Stimulated activated effector memory CD8-positive, alpha-beta T cell treated with anti-CD3 and anti-CD28 coated beads, Interleukin-12 subunit alpha, Interleukin-12 subunit beta, amount 100 ng/mL, for 72 hours (primary cell): ENCODE data around the gene TTLL6.
A peak's percentile ranks its signal among the peaks of the same experiment; 100 is the strongest.
"Not testable (repeated sequence)": the region's sequence is repeated elsewhere in the genome, so short reads cannot be mapped to it uniquely, and the experiment has no call there.

Source experiments
- ATAC-seq: fragments of 150-1000 bp; cut with Tn5 transposase; 2 replicates; pipeline ENCODE4 v1.10.0; 2021
- DNase-seq, 2 donors: peaks; one replicate each; pipeline ENCODE4 v3.0.0; 2021 to 2022; ENCODE audit warnings: low spot score in 2 of 2
- H3K27ac Mint-ChIP-seq: one replicate; pipeline ENCODE4 v1.8.0; 2022; ENCODE audit warnings: mild to moderate bottlenecking, mixed read lengths
- H3K36me3 Mint-ChIP-seq: one replicate; pipeline ENCODE4 v1.8.0; 2022; ENCODE audit warnings: mild to moderate bottlenecking, mixed read lengths
- H3K4me1 Mint-ChIP-seq: one replicate; pipeline ENCODE4 v1.8.0; 2022; ENCODE audit warnings: mixed read lengths
- H3K4me3 Mint-ChIP-seq: one replicate; pipeline ENCODE4 v1.8.0; 2022; ENCODE audit warnings: mild to moderate bottlenecking, mixed read lengths
- H3K9me3 Mint-ChIP-seq: one replicate; pipeline ENCODE4 v1.8.0; 2022; ENCODE audit warnings: mixed read lengths

The TTLL6 gene

GRCh38 chr17:48830840-48831548 is 14.0 kb upstream of the TTLL6 start, which contains the start of gene CALCOCO2:
TSS of gene CALCOCO2 (plus strand) at chr17:48831035. CDS start at chr17:48841708, 10,673 bp downstream.
- H3K9me3 Mint-ChIP-seq: no peaks in the 10 kb centered on the region
- H3K27ac Mint-ChIP-seq: peak within 1 kb of the TSS; percentile 93
- DNase-seq (peak; percentile 82 to 93), ATAC-seq (peak; percentile 88)
- H3K4me3 Mint-ChIP-seq: peak within 1 kb of the TSS; percentile 91
- H3K36me3 Mint-ChIP-seq: no peaks in the 10 kb centered on the region
- peaks cover 38% of the 10 kb centered on the region for H3K4me1 Mint-ChIP-seq

- Mint-ChIP-seq H3K4me1 (no peaks in the 10 kb centered on the region), H3K36me3 (no peaks in the 10 kb centered on the region), H3K4me3 (no peak overlapping the region), H3K27ac (no peak overlapping the region), H3K9me3 (no peaks in the 10 kb centered on the region)
- no peak for ATAC-seq
- DNase-seq: no peak
Measured at GRCh38 chr17:48825446-48826381, 8.7 kb upstream of the TTLL6 start.

GRCh38 chr17:48820936-48821335 is 3.9 kb upstream of the TTLL6 start:
- H3K27ac Mint-ChIP-seq, H3K9me3 Mint-ChIP-seq, ATAC-seq, H3K4me3 Mint-ChIP-seq, H3K36me3 Mint-ChIP-seq, DNase-seq: not testable (repeated sequence)
- peaks cover 10% of the 10 kb centered on the region for H3K4me1 Mint-ChIP-seq

DNA sequence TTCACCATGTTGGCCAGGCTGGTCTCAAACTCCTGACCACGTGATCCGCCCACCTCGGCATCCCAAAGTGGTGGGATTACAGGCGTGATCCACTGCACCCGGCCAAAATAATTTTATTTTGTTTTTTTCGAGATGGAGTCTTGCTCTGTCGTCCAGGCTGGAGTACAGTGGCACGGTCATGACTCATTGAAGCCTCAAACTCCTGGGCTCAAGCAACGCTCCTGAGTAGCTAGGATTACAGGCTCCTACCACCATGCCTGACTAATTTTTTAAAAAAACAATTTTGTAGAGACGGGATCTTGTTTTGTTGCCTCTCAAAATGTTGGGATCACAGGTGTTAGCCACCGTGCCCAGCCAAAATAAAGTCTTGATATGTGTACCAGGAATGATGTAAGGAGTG is 2.4 kb upstream of the TTLL6 start:
- ATAC-seq: no peak
- peaks cover 7% of the 10 kb centered on the region for H3K36me3 Mint-ChIP-seq
- no peaks in the 10 kb centered on the region for H3K9me3 Mint-ChIP-seq
- H3K4me3 Mint-ChIP-seq: no peak overlapping the region
- no peak for DNase-seq
- peaks cover 10% of the 10 kb centered on the region for H3K4me1 Mint-ChIP-seq
- no peak overlapping the region for H3K27ac Mint-ChIP-seq

DNA sequence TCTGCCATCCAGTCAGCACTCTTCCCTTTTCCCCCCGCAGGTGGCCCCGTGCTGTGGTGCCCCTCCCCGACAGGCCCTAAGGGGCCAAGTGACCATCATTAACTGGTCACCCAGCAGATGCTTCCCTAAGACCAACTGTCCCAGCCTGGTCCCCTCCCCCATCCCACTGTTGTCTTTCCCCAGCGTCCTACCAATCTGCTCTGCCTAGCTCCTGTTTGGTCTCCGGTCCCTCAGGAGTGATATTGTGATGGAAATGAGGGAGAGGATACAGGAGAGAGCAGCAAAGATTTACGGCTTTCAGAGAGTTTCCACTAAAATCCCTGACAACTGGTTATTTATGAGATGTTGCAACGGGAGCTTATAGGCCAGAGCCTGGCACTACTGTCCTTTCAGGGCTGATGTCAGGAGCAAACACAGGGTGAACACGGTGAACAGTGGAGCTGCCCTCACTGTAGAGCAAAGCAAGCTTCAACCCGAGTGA is 1.4 kb upstream of the TTLL6 start:
- Mint-ChIP-seq H3K36me3 (peaks cover 7% of the 10 kb centered on the region), H3K27ac (no peak overlapping the region), H3K4me1 (peaks cover 10% of the 10 kb centered on the region), H3K9me3 (no peaks in the 10 kb centered on the region), H3K4me3 (no peak overlapping the region)
- ATAC-seq (no peak), DNase-seq (no peak)

DNA sequence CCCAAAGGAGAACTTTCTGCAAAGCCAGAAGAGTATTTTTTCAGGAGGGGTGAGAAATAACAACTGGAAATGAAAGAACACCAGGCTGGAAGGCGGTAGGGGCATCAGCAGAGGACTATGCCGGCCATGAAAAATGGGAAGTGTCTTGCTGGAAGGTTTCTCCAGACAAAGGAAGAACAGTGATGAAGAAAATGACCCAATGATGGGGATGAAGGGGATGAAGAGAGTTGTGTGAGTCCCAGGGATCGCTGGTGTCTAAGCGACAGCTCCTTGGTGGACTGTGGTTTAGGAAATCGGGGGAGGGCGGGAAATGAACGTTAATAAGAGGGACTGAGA is 623 bp downstream of the TTLL6 start:
- no peaks in the 10 kb centered on the region for H3K9me3 Mint-ChIP-seq
- DNase-seq (no peak), ATAC-seq (no peak)
- peaks cover 10% of the 10 kb centered on the region for H3K4me1 Mint-ChIP-seq
- peaks cover 7% of the 10 kb centered on the region for H3K36me3 Mint-ChIP-seq
- H3K4me3 Mint-ChIP-seq: peak overlapping the region; percentile 64
- no peak overlapping the region for H3K27ac Mint-ChIP-seq

- DNase-seq (no peak), ATAC-seq (no peak)
- peaks cover 7% of the 10 kb centered on the region for H3K36me3 Mint-ChIP-seq
- H3K27ac Mint-ChIP-seq: no peak overlapping the region
- no peaks in the 10 kb centered on the region for H3K9me3 Mint-ChIP-seq
- H3K4me3 Mint-ChIP-seq: no peak overlapping the region
- H3K4me1 Mint-ChIP-seq: peaks cover 10% of the 10 kb centered on the region
Measured at GRCh38 chr17:48815311-48815710, 1.7 kb downstream of the TTLL6 start.

GRCh38 chr17:48814504-48814903 is 2.5 kb downstream of the TTLL6 start:
- peak; percentile 63 for ATAC-seq
- no peak overlapping the region for H3K27ac Mint-ChIP-seq
- H3K9me3 Mint-ChIP-seq: no peaks in the 10 kb centered on the region
- peaks cover 7% of the 10 kb centered on the region for H3K36me3 Mint-ChIP-seq
- peak; percentile 41 to 66 for DNase-seq
- H3K4me1 Mint-ChIP-seq: peaks cover 10% of the 10 kb centered on the region
- no peak overlapping the region for H3K4me3 Mint-ChIP-seq

DNA sequence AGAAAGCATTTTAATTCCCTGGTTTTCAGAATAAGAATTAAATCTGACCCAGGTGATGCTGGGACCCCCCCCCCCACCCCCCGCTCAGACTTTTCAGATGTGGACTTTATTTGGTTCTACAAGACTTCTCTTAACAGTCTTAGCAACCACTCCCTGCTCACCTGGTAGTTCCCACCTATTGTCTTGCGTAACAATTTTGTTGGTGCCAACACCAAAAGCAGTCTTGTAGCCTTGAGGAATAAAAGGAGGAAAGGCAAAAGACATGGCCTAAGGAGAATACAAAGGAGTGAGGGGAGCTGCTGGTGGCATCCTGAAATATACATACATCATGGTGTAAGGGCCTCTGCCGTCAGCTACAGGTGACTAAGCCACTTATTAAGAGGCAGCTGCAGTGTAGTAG is 5.0 kb downstream of the TTLL6 start:
- ATAC-seq: no peak

DNA sequence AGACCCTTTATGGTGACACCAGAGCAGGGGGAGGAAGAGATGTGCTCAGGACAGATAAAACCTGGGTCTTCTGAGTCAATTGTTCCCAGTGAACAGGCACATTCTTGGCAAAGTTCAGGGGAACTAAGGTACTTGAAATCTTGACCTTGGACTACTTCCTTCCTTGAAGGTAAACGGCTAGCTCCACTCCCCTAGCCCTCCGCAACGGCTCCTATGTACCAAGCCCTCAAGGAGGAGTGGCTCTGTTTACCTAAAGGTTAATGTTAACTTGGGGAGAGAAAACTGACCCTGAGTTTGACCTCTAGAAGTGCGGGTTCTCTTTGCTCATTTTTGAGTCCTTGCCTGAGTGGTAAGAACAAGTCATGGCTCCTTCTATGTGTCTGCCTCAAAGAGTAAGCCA is 7.8 kb downstream of the TTLL6 start:
- no peak for ATAC-seq
- H3K4me1 Mint-ChIP-seq: no peaks in the 10 kb centered on the region
- no peak overlapping the region for H3K27ac Mint-ChIP-seq
- no peak overlapping the region for H3K4me3 Mint-ChIP-seq
- no peaks in the 10 kb centered on the region for H3K9me3 Mint-ChIP-seq
- no peaks in the 10 kb centered on the region for H3K36me3 Mint-ChIP-seq
- no peak for DNase-seq

More for the DNA sequence above, 5.0 kb downstream of the TTLL6 start:
- H3K36me3 Mint-ChIP-seq: no peaks in the 10 kb centered on the region
- H3K4me1 Mint-ChIP-seq: peaks cover 9% of the 10 kb centered on the region
- H3K9me3 Mint-ChIP-seq: no peaks in the 10 kb centered on the region
- DNase-seq: no peak
- H3K4me3 Mint-ChIP-seq: no peak overlapping the region
- H3K27ac Mint-ChIP-seq: no peak overlapping the region

DNA sequence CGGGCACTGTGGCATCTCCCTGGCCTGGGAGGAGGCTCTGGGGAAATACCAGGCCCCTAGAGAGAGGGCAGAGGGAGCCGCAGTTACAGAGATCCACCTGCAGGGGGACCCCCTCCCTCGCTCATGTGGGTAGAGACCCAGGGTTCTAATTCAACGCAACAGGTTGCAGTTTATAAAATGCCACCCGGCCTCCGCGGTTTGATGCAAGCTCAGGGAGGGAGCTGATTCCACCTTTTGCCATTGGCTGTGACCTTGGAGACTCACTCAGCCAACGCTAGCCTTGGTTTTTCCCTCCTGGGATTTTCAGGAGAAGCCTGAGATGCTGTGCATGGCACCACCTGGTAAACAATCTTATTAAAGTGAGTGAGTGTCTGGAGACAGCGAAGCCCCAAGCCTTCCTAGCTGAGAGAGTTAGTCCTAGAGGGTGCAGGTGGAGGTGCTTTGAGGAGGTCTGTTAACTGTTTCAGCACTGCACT is 12.1 kb downstream of the TTLL6 start:
- Mint-ChIP-seq H3K4me1 (no peaks in the 10 kb centered on the region), H3K36me3 (no peaks in the 10 kb centered on the region), H3K27ac (no peak overlapping the region)

DNA sequence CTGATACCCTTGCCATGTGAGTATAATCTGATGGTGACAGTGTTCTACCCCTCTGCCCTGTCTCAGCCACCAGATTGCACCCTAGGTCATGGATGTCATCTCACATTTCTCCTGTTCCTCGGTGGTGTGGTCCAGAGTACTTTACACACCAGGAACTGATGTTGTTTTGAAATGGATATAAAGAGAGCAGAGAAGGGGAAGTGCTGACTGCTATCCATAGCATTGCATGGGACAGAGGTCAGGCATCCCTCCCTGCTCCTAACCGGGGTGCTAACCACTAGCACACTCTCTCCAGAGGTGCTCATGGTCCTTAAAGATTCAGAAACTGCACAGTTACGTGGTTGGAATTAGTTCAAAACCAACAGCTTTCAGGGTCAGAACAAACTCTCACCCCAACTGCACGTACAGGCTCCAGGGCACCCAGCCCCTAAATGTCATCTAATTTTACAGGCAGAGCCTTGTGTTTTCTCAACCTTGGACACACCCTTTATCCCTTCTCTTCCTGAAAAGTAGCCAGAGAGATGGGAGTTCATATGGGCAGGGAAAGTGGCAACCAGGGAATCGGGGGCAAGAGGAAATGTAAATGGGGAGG is 16.3 kb downstream of the TTLL6 start:
- Mint-ChIP-seq H3K4me1 (no peaks in the 10 kb centered on the region), H3K27ac (no peak overlapping the region), H3K36me3 (no peaks in the 10 kb centered on the region), H3K9me3 (no peaks in the 10 kb centered on the region), H3K4me3 (no peak overlapping the region)
- DNase-seq: no peak
- ATAC-seq: no peak

More for the DNA sequence above, 12.1 kb downstream of the TTLL6 start:
- no peak overlapping the region for H3K4me3 Mint-ChIP-seq
- peak; percentile 84 for ATAC-seq
- DNase-seq: peak; percentile 62 to 82
- H3K9me3 Mint-ChIP-seq: no peaks in the 10 kb centered on the region

DNA sequence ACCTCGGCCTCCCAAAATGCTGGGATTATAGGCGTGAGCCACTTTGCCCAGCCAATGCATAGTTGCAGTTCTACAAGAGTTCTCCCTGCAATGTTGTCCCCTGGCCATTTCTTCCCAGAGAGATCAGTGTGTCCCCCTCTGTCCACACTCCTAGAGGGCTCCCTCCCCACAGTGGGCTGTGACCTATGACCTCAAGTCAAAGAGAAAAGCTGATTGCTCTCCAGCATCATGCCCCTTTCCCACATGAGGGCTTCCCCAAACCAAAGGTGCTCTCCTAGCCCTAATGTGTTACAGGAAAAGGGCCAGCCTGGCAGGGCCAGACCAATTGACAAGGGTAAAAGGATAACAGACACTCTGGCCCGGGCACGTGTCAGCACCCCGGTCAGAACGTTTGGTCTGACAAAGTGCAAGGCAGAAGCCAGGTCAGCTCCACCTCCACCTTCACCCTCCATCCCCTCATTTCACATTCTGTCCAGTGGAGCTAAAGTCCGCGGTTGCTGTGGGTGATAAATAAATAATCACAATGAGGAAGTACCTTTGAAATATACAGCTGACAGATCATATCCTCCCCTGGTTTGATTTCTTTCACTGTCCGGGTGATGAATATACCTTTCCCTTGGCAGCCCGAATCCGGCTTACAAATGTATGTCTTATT is 17.8 kb downstream of the TTLL6 start:
- H3K4me3 Mint-ChIP-seq: no peak overlapping the region
- H3K27ac Mint-ChIP-seq: no peak overlapping the region
- no peaks in the 10 kb centered on the region for H3K9me3 Mint-ChIP-seq
- H3K4me1 Mint-ChIP-seq: no peaks in the 10 kb centered on the region
- no peaks in the 10 kb centered on the region for H3K36me3 Mint-ChIP-seq
- ATAC-seq (no peak), DNase-seq (no peak)

DNA sequence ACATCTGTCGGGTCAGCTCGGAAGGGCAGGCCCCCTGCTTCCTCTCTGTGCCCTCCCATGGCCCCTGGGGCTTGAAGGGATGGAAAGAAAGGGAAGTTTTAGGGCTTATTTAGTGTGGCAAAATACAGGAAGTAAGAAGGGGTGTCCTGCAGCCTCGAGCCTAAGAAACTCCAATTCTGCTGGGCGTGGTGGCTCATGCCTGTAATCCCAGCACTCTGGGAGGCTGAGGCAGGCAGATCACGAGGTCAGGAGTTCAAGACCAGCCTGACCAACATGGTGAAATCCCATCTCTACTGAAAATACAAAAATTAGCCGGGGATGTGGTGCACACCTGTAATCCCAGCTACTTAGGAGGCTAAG is 20.9 kb downstream of the TTLL6 start:
- not testable (repeated sequence) for DNase-seq, H3K4me3 Mint-ChIP-seq, H3K9me3 Mint-ChIP-seq, H3K36me3 Mint-ChIP-seq, H3K27ac Mint-ChIP-seq, ATAC-seq
- peaks cover 15% of the 10 kb centered on the region for H3K4me1 Mint-ChIP-seq
